ACHN (cell line): ENCODE measurements around the gene CS.

Experiments used
- DNase-seq: peaks from one replicate; pipeline ENCODE4 v3.0.0-alpha.2; 2015
- in situ Hi-C: cut with HindIII; loops from 2 replicates; pipeline ENCODE4 v1.10.0; 2017; ENCODE audit warnings: low sequenced_read_pairs, low pct_ligation_motif_present, low pct_unique_long_range_greater_than_20kb

The CS gene

DNA sequence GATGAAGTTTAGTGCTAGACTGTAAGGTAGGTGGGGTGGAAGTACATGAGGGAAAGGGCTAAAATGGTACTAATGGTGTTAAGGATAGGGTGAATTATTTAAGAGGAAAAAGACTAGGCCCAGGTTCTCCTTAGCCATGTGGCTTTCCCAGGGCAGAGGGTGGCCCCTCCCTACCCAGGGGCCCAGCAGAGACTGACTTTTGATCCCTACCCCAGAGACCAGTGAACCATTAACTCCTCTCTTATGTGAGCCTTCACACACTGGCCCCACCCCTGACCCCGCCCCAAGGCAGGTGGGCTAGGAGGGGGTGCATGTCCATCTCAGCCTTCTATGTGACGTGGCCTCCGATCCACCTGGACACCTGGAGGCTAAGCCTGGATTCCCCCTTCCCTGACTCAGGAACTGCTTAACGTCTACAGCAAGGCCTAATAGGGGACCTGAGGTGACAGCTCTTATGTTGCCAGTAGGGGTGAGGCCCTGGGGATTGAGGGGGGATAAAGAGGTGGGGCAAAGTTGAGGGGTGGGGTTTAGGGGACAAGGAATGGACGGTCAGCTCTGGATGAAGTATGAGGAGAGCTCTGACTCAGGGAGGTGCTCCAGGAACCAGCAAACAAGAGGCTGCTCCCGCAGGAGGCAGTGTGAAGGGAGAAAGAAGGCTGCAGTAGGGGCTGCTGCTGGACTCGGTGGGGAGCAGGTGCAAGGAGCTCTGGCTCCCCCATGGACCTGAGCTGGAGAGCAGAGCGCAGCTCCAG lies 69.5 kb downstream of the CS start:
- in situ Hi-C loops: no loop called here
- no peak for DNase-seq

DNA sequence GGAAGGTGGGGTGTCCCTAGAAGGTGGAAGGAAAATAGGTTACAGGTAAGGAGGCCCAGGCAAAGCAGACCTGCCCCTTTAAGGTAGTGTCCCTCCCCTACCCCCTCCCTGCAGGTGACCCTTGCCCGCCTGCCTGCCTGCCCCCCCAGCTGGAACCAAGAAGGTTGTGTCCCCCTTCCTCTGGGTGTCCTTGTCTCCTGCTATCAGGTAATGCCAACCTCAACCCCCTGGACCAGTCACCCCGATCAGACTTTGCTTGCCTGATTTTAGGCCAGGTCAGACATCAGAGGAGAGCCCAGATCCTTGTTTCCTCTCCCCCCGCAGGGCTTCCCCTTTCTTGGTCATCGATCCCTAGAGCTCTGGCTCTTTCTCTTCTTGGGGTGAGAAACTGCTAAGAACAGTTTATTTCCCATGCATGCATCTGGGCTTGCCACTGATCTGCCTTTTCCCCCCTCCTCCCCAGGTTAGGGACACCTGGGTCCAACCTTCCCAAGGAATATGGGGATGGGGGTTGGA lies 70.2 kb downstream of the CS start, which contains the start of gene SLC39A5:
SLC39A5 (plus strand) TSS at position 136 of the 516 bp plus-strand sequence. CDS start 1,224 bp downstream, outside the sequence.
- in situ Hi-C loops: no loop called here
- no peak for DNase-seq

DNA sequence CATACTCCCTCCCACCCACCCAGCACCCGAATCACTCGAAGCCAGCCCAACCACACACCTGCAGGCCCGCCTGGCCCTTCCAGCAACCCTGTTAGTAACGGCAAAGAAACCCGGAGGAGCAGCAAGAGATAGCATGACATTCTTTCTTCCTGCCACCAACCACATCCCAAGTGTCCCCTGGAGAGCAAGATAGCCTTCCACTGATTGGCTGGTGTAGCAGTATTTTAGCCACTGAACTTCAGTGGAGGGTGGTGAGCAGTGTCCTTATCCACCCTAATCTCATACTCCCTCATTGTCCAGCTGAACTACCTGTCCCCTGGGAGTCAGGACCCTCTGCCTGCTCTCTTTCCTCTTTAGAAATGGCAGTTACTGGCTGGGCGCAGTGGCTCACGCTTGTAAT lies 71.0 kb downstream of the CS start:
- in situ Hi-C loops: no loop called here
- no peak for DNase-seq

DNA sequence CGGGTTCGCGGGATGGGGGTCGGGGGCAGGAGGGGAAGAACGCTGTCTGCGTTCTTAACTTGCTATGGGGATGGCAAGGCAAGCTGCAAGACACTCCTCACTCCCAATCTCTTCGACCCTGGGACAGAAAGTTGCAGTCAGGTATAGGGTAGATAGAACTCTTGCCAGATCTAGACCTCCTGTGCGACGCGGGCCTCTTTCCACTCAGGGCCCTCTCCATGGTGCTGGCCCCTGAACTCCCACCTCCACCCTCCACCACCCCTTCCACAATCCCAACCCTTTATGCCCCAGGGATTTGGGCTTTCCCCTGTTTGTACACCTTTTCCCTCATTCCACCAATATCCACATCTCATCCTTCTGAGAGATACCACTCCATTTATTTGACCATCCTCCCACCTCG lies 75.2 kb downstream of the CS start:
- in situ Hi-C loops: no loop called here
- DNase-seq: no peak

DNA sequence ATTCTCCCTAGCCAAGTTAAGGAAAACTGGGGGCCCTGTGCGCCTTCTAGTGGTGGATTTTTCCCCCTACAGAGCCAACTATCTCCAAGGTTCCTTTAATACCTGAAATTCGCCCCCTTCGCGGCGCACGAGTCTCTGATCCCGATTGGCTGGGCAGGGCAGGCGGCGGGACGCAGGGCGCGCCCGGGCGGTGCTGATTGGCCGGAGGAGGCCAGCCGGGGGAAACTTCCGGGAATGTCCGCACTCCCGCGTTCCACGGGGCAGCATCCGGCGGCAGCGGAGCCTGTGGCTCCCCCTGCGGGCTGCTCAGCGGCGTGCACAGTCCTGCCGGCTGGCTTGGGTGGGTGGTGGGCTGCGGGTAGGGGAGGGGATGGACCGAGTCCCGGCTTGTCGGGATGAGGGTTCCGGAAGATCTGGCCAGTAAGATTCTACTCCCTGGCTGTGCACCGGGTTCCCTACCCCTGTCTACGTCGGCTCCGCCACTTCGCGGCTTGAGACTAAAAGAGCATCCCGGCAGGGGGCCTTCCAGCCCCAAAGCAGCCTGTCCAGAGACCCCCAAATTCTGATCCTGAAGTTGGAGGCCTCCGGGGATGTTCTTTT lies 75.9 kb downstream of the CS start, which contains the start of gene NABP2:
NABP2 (plus strand) TSS at position 241 of the 600 bp plus-strand sequence. CDS start 515 bp downstream, outside the sequence.
- DNase-seq: peak; percentile 100
- in situ Hi-C loops: no loop called here

DNA sequence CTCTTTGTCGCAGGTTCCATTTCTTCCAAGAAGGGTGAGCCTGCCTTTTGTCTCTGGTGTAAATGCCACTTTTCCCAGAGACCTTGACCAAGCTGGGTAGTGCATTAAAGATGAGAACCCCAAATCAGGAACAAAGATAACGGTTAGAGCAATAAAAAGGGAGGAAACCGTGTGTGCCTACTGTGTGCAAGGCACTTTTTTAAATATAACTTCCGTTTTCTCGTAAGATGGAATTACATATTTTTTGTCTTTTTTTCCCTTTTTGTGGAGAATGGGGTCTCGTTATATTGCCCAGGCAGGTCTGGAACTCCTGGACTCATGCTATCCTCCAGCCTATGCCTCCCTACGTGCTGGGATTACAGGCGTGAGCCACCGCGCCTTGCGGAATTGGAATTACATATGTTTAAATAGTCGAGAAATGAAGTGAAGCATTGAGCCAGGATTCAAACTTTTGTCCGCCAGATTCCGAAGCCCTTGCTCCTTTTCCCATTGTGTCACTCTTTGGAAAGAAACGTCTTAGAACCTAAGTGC lies 76.5 kb downstream of the CS start:
- in situ Hi-C loops: no loop called here
- no peak for DNase-seq

DNA sequence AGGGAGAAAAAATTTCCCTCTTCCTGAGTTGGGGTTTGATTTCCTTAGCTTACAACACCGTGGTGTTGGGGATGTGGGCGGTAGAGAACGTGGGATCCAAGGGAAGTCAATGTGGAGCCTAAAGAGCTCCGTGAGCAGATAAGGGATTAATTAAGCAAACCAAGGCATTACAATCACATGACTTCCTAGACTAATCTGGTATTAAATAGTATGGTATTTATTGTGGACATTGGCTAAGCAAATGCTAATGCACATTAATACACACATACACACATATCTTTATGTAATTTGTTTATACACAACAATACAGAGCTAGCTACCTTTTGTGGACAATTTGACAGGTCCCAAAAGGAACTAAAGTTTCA lies 77.6 kb downstream of the CS start:
- in situ Hi-C loops: no loop called here
- DNase-seq: no peak

DNA sequence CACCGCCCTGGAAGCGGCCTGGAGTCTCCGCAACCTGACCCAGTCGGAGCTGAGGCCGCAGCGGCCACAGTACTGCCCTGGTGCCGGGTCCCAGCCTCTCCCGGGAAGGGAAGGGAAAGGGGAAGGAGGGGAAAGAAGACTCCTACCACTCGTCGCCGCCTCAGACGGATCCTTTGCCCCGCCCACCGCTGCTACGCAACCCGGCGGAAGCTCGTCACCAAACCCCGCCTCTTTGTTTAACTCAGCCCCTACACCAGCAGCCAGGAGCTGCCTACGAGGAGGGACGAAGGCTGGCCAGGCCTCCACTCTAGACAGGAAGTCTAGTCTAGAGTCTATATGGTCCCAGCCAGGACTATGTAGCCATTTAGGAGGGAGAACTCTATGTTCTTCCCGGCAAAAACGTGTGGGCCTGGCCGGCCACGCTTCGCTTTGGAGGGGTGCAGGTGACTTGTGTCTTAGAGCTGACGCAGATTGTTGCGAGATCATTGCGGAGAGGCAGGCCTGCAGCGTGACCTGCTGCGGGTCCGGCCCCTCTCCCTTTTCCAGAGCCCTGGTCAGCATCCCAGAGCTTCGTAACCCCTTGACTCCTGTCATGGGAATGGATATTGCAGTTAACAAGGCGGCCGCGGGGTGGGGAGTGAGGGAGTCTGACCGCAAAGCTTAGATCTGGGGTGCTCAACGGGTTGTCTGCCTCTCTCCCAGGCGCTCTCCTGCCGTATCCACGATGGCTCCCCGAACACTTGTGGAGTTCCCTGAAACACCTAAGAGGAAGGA lies 78.2 kb downstream of the CS start, which contains the start of gene RNF41:
RNF41 (minus strand) TSS at position 166 of the 774 bp plus-strand sequence. CDS start 7,875 bp downstream, outside the sequence.
- in situ Hi-C loops: no loop called here
- peak; percentile 99 for DNase-seq
